Osteoblast (primary cell): ENCODE measurements around the gene KAZN. TPM values are rescaled to one million over a fixed set of nuclear protein-coding genes. Genes with fewer than 3 reads are reported as not detected.

Experiments used
- DNase-seq: peaks from one replicate; pipeline ENCODE4 v3.0.0; 2011; ENCODE audit warnings: low spot score, mixed read lengths; ENCODE audit not compliant: insufficient read length; ENCODE audit errors: missing footprints
- H2AFZ ChIP-seq: 2 replicates; pipeline ENCODE4 v1.6.0; 2011; ENCODE audit warnings: mild to moderate bottlenecking, low read length
- H3K27ac ChIP-seq: 2 replicates; pipeline ENCODE4 v1.5.1; 2011; ENCODE audit warnings: mild to moderate bottlenecking, low read depth, low read length, moderate library complexity
- H3K27me3 ChIP-seq: 2 replicates; pipeline ENCODE4 v1.6.0; 2012; ENCODE audit warnings: mild to moderate bottlenecking, control low read depth, inconsistent platforms, low read length, moderate library complexity; ENCODE audit not compliant: insufficient read depth
- H3K36me3 ChIP-seq: 2 replicates; pipeline ENCODE4 v1.5.1; 2011; ENCODE audit warnings: mild to moderate bottlenecking, low read length, control low read depth, moderate library complexity; ENCODE audit not compliant: insufficient read depth
- H3K4me1 ChIP-seq: 2 replicates; pipeline ENCODE4 v1.5.1; 2011; ENCODE audit warnings: mild to moderate bottlenecking, low read length, control low read depth, moderate library complexity; ENCODE audit not compliant: insufficient read depth
- H3K4me2 ChIP-seq: 2 replicates; pipeline ENCODE4 v1.6.0; 2011; ENCODE audit warnings: mild to moderate bottlenecking, low read length; ENCODE audit not compliant: insufficient read depth
- H3K4me3 ChIP-seq: fragments of 200-600 bp; sonication (generic); 3 replicates; pipeline ENCODE4 v1.5.1; 2012; ENCODE audit warnings: mild to moderate bottlenecking, low read length, inconsistent platforms; ENCODE audit not compliant: insufficient read depth
- H3K79me2 ChIP-seq: 2 replicates; pipeline ENCODE4 v1.6.0; 2012; ENCODE audit warnings: mild to moderate bottlenecking, low read length, control low read depth, inconsistent platforms; ENCODE audit not compliant: insufficient read depth
- H3K9me3 ChIP-seq: 2 replicates; pipeline ENCODE4 v1.5.1; 2011; ENCODE audit warnings: low read depth, low read length, control low read depth
- H4K20me1 ChIP-seq: 2 replicates; pipeline ENCODE4 v1.6.0; 2012; ENCODE audit warnings: mild to moderate bottlenecking, low read length, control low read depth; ENCODE audit not compliant: insufficient read depth
- total RNA-seq: library from RNA; depleted of rRNA; stranded (reverse); fragments of >200 nt; gene quantifications from 2 replicates; pipeline ENCODE4 v1.2.3, GENCODE V29; 2012
- TF ChIP-seq, protein P1 (sequence below): IDR thresholded peaks from 2 replicates; pipeline ENCODE4 v1.5.1; 2011; ENCODE audit warnings: mild to moderate bottlenecking, low read depth, low read length, moderate library complexity; ENCODE audit errors: extremely low read depth

KAZN gene
- total RNA-seq, 1 donor, result 9.0 TPM

DNA sequence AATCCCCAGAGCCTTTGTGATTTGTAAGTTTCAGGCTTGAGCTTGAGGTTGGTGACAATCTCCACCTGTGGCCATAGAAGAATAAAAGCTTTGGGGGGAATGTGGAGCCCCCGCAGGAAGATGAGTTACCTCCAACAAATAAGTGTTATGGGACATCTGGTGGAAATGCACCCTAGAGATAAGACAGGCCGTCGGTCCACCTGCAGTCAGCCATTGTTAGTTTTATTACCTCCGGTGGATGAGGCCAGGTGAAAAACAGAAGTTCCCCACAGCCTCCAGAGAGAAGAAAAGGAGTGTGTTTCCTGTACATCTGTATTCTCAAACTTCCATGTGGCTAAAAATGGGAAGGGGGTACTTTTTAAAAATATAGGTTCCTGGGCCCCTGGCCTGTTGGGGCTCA lies 137.4 kb downstream of the KAZN start:
- peaks cover 2% of the 10 kb centered on the region for H4K20me1 ChIP-seq
- H3K36me3 ChIP-seq, result no peaks in the 10 kb centered on the region
- TF ChIP-seq, protein P1, sequence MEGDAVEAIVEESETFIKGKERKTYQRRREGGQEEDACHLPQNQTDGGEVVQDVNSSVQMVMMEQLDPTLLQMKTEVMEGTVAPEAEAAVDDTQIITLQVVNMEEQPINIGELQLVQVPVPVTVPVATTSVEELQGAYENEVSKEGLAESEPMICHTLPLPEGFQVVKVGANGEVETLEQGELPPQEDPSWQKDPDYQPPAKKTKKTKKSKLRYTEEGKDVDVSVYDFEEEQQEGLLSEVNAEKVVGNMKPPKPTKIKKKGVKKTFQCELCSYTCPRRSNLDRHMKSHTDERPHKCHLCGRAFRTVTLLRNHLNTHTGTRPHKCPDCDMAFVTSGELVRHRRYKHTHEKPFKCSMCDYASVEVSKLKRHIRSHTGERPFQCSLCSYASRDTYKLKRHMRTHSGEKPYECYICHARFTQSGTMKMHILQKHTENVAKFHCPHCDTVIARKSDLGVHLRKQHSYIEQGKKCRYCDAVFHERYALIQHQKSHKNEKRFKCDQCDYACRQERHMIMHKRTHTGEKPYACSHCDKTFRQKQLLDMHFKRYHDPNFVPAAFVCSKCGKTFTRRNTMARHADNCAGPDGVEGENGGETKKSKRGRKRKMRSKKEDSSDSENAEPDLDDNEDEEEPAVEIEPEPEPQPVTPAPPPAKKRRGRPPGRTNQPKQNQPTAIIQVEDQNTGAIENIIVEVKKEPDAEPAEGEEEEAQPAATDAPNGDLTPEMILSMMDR, result no peak
- peaks cover 28% of the 10 kb centered on the region for H3K4me1 ChIP-seq
- H3K79me2 ChIP-seq, result no peaks in the 10 kb centered on the region
- H3K4me2 ChIP-seq, result no peak overlapping the region
- no peak overlapping the region for H3K27ac ChIP-seq
- H3K4me3 ChIP-seq, result no peak overlapping the region
- DNase-seq, result no peak
- no peak overlapping the region for H2AFZ ChIP-seq
- no peaks in the 10 kb centered on the region for H3K9me3 ChIP-seq
- H3K27me3 ChIP-seq, result no peaks in the 10 kb centered on the region

DNA sequence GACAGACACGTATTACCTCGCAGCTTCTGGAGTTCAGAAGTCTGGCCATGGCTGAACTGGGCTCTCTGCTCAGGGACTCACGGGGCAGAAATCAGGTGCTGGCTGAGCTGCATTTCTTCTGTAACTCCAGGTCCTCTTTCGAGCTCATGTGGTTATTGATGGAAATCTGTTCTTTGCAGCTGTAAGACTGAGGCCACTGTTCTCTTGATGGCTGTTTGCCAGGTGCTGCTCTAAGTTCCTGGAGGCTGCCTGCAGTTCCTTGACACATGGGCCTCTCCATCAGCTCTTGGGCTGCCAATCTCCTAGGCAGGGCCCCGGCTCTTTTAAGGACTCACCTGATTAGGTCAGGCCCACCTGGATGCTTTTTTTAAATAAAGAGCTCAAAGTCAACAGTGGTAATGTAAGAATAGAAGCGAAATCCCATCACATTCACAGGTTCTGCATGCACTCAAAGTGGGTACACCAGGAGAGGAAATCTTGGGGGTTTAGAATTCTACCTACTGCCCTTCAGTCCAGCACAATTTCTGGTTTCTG lies 139.1 kb downstream of the KAZN start:
- Histone ChIP-seq H3K4me2 (no peak overlapping the region), H3K9me3 (no peaks in the 10 kb centered on the region)
- DNase-seq, result no peak

DNA sequence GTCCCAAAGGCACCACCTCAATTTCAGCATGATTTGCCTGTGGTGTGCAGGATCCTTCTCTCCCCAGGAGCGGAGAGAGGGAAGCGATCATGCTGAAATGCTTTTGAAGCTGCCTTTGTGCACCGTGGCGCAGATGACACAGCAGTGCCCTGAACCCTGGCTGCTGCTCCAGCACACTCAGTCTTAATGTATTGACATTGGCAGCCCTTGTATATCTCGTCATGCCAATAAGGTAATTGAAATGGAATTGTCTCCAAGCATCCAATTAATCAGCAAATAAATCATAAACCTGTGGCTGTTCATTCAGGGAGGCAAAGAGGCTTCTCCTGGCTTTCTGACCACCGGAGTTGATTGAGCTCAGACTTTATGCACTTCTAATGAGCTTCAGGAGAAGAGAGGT lies 139.8 kb downstream of the KAZN start:
- TF ChIP-seq, protein P1, result no peak
- H3K27me3 ChIP-seq, result no peaks in the 10 kb centered on the region
- H3K36me3 ChIP-seq, result no peaks in the 10 kb centered on the region
- peak overlapping the region; percentile 41 for H3K4me2 ChIP-seq
- H4K20me1 ChIP-seq, result peaks cover 2% of the 10 kb centered on the region
- H3K79me2 ChIP-seq, result no peaks in the 10 kb centered on the region
- H3K27ac ChIP-seq, result no peak overlapping the region
- H2AFZ ChIP-seq, result no peak overlapping the region
- peaks cover 32% of the 10 kb centered on the region for H3K4me1 ChIP-seq
- DNase-seq, result no peak
- H3K4me3 ChIP-seq, result no peak overlapping the region
- no peaks in the 10 kb centered on the region for H3K9me3 ChIP-seq

More for the DNA sequence above, 139.1 kb downstream of the KAZN start:
- TF ChIP-seq, protein P1, result no peak
- H3K4me1 ChIP-seq, result peaks cover 35% of the 10 kb centered on the region
- H3K27me3 ChIP-seq, result no peaks in the 10 kb centered on the region
- no peak overlapping the region for H3K4me3 ChIP-seq
- no peaks in the 10 kb centered on the region for H3K79me2 ChIP-seq
- H2AFZ ChIP-seq, result no peak overlapping the region
- no peak overlapping the region for H3K27ac ChIP-seq
- peaks cover 2% of the 10 kb centered on the region for H4K20me1 ChIP-seq
- H3K36me3 ChIP-seq, result no peaks in the 10 kb centered on the region

DNA sequence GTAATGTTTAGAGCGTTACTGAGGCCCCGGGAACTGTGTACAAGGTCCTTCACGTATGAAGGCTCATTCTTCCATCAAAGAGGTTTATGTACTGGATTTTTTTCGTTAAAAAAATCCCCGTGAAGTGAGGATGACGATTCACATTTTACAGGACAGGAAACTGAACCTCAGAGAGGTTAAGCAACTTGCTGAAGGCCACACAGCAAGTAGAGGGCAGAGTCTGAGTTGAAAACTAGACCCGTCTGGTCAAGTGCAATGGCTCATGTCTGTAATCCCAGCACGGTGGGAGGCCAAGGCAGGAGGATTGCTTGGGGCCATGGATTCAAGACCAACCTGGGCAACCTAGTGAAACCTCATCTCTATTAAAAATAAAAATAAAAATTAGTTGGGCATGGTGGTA lies 140.2 kb downstream of the KAZN start:
- TF ChIP-seq, protein P1, result no peak
- no peaks in the 10 kb centered on the region for H3K9me3 ChIP-seq
- no peak for DNase-seq
- peak overlapping the region; percentile 41 for H3K4me2 ChIP-seq
- peaks cover 29% of the 10 kb centered on the region for H3K4me1 ChIP-seq
- H3K79me2 ChIP-seq, result no peaks in the 10 kb centered on the region
- no peaks in the 10 kb centered on the region for H3K27me3 ChIP-seq
- no peak overlapping the region for H2AFZ ChIP-seq
- H3K4me3 ChIP-seq, result no peak overlapping the region
- H3K27ac ChIP-seq, result no peak overlapping the region
- H4K20me1 ChIP-seq, result peaks cover 2% of the 10 kb centered on the region
- no peaks in the 10 kb centered on the region for H3K36me3 ChIP-seq
